Heart left ventricle (tissue), 13 donors: ENCODE data around the gene ACMSD.

Experiments used
- CTCF ChIP-seq, 12 donors: fragments of 200-600 bp; sonication (generic) in 4 of 12; IDR thresholded peaks; one replicate each; pipeline versions ENCODE4 v1.5.0 to v1.8.0; 2018 to 2022; ENCODE audit warnings: antibody characterized with exemption in 12 of 12, mild to moderate bottlenecking in 5 of 12
- POLR2A ChIP-seq, 2 donors: fragments of 450-650 bp; IDR thresholded peaks; one replicate each; pipeline ENCODE4 v1.6.1; 2017; ENCODE audit warnings: antibody characterized with exemption in 2 of 2, mild to moderate bottlenecking in 2 of 2, moderate library complexity in 2 of 2
- donor health status: ischemic (EF 13 %, LVEDD 7.1; RV severe dilation, severe dysfunction).
- donor health status: DM: no; HTN: yes; CAD: no.
- donor health status: DM: no; HTN: no; CAD: no.
- donor health status: ischemic (EF 25% LVEDD 6.9; RV normal size, moderate dysfunction).
- donor health status: ischemic (EF 25% LVEDD 5.7; RV mildly dilated, moderate dysfunction).
- donor health status: ischemic (EF 35%, LVEDD 5.7; RV mildly dilated, moderate dysfunction).
- donor health status: nonischemic (EF 11% LVEDD 7.7; RV severe dilation, severe dysfunction).
- donor health status: DM: yes; HTN: yes; CAD: no.
- donor health status: PGD.
- donor health status: ischemic (EF 29% LVEDD 5.4; RV normal size, mild dysfunction).
- donor health status: nonischemic (EF 23%, LVEDD 6.1; RV moderate dilation, normal function).

GRCh38 chr2:134946073-134946472 is 107.7 kb downstream of the ACMSD start:
- TF ChIP-seq CTCF (IDR thresholded peaks at IDR 0.05) (no peak), POLR2A (IDR thresholded peaks at IDR 0.05) (no peak)
